GM19438 (cell line): ENCODE results near the gene ZNF558.

Source experiments
- ATAC-seq: cut with Tn5 transposase; IDR thresholded peaks from one replicate; pipeline ENCODE4 v1.9.1; 2021; ENCODE audit warnings: low read depth; ENCODE audit not compliant: unreplicated experiment

Gene ZNF558

GRCh38 chr19:8832132-8833021, at the start of gene ZNF558, which contains the start of gene MBD3L1:
ZNF558 (minus strand) TSS chr19:8832304; CDS start chr19:8822659, 9,645 bp downstream.
MBD3L1 (plus strand) TSS chr19:8832377; CDS start chr19:8842679, 10,302 bp downstream.
- peak; percentile 90 for ATAC-seq

- no peak for ATAC-seq
These were observed 49.4 kb upstream of the ZNF558 start for GRCh38 chr19:8881512-8881911.

GRCh38 chr19:8880868-8881488, 48.9 kb upstream of the ZNF558 start:
- no peak for ATAC-seq

- no peak for ATAC-seq
These were observed 46.0 kb upstream of the ZNF558 start for GRCh38 chr19:8877854-8878705.

GRCh38 chr19:8866344-8866743, 34.2 kb upstream of the ZNF558 start:
- ATAC-seq, result no peak

GRCh38 chr19:8858260-8858659, 26.2 kb upstream of the ZNF558 start:
- ATAC-seq, result no peak

- no peak for ATAC-seq
These were observed 18.4 kb upstream of the ZNF558 start for GRCh38 chr19:8850488-8850887.

GRCh38 chr19:8849232-8849631, 17.1 kb upstream of the ZNF558 start:
- no peak for ATAC-seq

GRCh38 chr19:8846819-8847218, 14.7 kb upstream of the ZNF558 start:
- ATAC-seq, result no peak

- ATAC-seq, result no peak
These were observed 8.6 kb upstream of the ZNF558 start for GRCh38 chr19:8840708-8841107.

- no peak for ATAC-seq
These were observed 3.8 kb upstream of the ZNF558 start for GRCh38 chr19:8835877-8836276.

- no peak for ATAC-seq
These were observed 3.3 kb upstream of the ZNF558 start for GRCh38 chr19:8835446-8835845.

GRCh38 chr19:8831832-8832131, 322 bp downstream of the ZNF558 start:
- peak; percentile 16 for ATAC-seq

GRCh38 chr19:8831373-8831772, 731 bp downstream of the ZNF558 start:
- ATAC-seq, result no peak

GRCh38 chr19:8827277-8827676, 4.8 kb downstream of the ZNF558 start:
- ATAC-seq, result no peak

GRCh38 chr19:8826371-8826770, 5.7 kb downstream of the ZNF558 start:
- ATAC-seq, result no peak

GRCh38 chr19:8821748-8822241, 10.3 kb downstream of the ZNF558 start:
- no peak for ATAC-seq

GRCh38 chr19:8820234-8820633, 11.9 kb downstream of the ZNF558 start:
- no peak for ATAC-seq

- ATAC-seq, result no peak
These were observed 16.3 kb downstream of the ZNF558 start for GRCh38 chr19:8815780-8816179.

GRCh38 chr19:8814176-8814575, 17.9 kb downstream of the ZNF558 start:
- ATAC-seq, result no peak
